Glomerular visceral epithelial cell (primary cell): ENCODE measurements around the gene ARHGEF38.
"Not testable (repeated sequence)": the region's sequence is repeated elsewhere in the genome, so short reads cannot be mapped to it uniquely, and the experiment has no call there.

Source experiments
- DNase-seq: peaks from one replicate; pipeline ENCODE4 v3.0.0-alpha.2; 2016; ENCODE audit errors: extremely low spot score

ARHGEF38 gene

DNA sequence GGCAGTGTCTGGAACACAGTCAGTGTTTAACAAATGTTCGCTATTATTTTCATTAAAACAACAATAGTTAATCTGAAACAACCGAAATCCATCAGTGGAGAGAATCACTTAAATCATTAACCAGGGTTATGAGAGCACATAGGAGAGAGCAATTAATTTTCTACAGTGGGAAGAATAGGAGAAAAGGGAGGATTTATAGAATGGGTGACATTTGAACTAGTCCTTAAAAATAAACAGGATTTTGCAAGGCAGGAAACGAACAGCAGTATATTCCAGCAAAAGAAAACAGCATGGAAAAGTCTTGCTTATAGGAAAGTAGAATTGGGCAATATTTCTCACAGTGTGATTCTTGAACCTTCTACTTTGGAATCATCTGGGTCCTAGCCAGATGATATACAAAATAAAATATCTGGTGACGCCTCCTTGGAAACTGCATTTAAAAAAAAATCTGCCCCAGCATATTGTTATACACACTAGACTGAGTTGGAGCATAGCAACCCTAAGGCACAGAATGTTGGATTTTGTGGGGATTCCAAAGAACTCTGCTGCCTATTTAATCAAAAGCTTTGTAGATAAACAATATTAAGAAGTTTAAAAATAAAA lies 100.0 kb downstream of the ARHGEF38 start:
- no peak for DNase-seq

- no peak for DNase-seq
Observed at GRCh38 chr4:105657117-105657765, 104.8 kb downstream of the ARHGEF38 start.

DNA sequence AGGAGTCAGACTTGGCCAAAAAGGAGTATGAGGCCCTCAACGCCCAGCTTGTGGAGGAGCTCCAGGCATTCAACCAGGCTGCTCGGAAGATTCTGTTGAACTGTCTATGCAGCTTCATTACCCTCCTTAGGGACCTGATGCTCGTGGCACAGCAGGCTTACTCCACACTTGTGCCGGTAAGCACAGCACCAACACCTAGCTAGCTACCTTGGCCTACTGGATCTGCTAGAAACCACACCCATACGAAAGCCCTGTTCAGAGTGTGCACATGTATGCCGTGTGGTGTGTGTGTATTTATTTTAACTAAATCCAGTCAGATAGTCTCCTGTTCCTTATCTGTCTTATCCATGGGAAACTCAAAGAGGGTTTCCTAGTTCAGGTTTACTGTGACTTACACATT lies 106.8 kb downstream of the ARHGEF38 start:
- no peak for DNase-seq

- no peak for DNase-seq
Observed at GRCh38 chr4:105661028-105661427, 108.6 kb downstream of the ARHGEF38 start.

DNA sequence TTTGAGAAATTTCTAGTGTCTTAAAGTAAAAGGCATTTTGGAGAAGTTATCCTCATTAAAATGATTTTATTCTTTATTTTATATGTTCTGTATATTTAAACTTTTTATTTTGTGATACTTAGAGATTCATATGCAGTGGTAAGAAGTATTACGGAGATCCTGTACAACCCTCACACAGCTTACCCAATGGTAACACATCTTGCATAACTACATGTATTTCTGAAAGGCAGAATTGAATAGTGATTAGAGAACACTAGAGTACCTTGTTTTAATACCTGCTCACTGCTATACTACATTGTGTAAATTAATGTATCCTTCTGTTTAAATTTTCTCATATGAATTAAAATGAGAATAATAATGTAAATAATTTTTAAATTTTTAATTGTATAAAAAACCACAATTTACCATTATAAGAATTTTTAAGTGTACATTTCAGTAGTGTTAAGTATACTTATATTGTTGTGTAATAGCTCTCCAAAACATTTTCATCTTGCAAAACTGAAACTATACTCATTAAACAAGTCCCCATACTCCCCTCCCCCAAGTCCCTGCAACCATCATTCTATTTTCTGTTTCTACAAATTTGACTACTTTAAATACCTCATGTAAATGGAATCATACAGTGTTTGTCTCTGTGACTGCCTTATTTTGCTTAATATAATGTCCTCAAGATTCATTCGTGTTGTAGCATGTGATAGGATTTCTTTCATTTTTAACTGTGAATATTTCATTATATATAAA lies 110.7 kb downstream of the ARHGEF38 start:
- no peak for DNase-seq

- peak; percentile 27 for DNase-seq
Observed at GRCh38 chr4:105666693-105667092, 114.3 kb downstream of the ARHGEF38 start.

- no peak for DNase-seq
Observed at GRCh38 chr4:105670684-105671083, 118.3 kb downstream of the ARHGEF38 start.

DNA sequence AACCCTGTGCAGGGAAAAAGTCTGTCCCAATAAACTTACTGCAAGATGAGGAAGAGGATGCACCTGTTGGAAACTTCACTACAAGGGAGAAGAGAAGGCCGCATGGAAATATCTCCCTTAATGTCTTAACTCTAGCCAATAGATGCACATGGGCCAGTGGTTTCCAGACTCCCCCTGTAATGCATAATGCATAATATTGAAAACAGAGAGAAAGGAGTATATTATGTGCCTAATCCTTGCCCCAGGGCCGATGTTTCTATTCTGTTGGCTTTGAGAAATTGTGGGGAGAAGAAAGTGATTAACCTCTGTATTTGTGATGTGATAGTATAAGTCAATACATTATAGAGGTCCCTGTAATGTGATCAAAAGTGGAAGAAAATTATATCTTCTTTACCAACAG lies 118.9 kb downstream of the ARHGEF38 start:
- DNase-seq, result no peak

DNA sequence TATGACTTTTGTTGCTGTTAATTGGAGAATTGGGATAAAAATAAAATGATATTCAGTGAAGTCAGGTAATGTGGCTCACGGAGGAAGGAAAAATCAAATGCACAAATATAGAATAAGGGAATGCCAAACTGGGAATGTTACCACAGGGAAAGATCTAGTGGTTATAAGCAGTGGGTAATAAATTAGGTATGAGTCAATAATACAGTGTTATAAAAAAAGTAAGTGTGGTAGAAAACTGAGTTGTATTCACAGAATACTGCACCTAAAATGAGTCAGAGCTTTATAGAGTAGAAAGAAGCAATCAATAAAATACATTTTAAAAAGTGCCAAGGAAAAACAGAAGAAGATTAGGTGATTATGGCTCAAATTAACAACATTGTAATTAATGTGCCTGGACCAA lies 121.6 kb downstream of the ARHGEF38 start:
- DNase-seq, result no peak

- no peak for DNase-seq
Observed at GRCh38 chr4:105677709-105678108, 125.3 kb downstream of the ARHGEF38 start.

DNA sequence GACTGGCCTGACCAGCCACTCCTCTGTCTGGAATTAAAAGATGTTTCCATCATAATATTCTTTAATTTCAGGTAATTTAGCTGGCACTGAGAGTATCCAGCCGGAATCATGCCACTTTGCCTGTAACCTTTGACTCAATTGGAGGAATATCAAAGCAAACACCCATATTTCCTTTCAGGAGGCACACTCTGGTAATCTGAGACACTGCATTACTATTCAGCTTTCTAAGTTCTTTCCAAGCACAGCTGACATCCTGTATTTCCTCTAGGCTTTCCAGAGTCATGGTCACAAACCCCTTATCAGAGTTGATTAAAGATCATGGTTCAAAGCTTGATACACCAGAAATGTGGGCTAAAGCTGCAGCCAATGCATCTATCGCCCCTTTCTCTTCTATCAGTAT lies 126.8 kb downstream of the ARHGEF38 start:
- DNase-seq, result no peak

DNA sequence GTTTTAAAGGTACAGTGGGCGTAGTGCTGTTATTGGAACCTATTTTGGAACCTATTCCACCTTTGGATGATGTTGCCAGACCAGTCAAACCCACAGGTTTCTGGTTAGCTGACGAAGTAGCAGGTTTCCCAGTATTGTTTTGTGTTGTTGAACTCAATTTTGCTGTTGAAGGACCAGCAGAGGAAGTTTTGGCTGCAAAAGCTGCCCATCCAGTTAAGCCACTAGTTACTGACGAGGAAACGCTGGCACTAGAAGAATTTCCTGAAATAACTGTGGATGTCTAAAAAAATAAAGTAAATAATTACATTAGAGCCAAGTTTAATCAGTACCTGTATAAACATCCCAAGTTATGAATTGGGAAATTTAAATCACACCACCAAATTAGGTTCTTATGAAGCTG lies 130.6 kb downstream of the ARHGEF38 start:
- no peak for DNase-seq

- no peak for DNase-seq
Observed at GRCh38 chr4:105686571-105686970, 134.2 kb downstream of the ARHGEF38 start.

DNA sequence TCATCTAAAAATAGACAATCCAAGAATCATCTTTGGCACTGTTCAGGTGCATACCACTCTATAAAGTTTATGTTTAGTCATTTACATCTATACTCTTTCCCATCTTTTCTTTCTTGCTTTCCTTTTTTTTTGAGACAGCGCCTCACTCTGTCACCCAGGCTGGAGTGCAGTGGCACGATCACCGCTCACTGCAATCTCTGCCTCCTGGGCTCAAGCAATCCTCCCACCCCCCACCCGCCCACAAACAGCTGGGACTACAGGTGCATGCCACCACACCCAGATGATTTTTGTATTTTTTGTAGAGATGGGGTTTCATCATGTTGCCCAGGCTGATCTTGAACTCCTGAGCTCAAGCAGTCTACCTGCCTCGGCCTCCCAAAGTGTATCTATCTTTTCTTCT lies 142.4 kb downstream of the ARHGEF38 start:
- not testable (repeated sequence) for DNase-seq

DNA sequence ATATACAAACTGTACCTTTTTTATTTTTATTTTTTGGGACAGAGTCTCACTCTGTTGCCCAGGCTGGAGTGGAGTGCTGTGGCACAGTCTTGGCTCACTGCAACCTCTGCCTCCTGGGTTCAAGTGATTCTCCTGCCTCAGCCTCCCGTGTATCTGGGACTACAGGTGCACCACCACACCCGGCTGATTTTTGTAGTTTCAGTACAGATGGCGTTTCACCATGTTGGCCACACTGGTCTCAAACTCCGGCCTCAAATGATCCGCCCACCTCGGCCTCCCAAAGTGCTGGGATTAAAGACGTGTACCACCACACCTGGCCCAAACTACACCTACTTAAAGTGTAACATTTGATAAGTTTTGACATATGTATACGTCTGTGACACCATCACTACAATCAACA lies 143.4 kb downstream of the ARHGEF38 start:
- not testable (repeated sequence) for DNase-seq

- no peak for DNase-seq
Observed at GRCh38 chr4:105698607-105699006, 146.2 kb downstream of the ARHGEF38 start.

DNA sequence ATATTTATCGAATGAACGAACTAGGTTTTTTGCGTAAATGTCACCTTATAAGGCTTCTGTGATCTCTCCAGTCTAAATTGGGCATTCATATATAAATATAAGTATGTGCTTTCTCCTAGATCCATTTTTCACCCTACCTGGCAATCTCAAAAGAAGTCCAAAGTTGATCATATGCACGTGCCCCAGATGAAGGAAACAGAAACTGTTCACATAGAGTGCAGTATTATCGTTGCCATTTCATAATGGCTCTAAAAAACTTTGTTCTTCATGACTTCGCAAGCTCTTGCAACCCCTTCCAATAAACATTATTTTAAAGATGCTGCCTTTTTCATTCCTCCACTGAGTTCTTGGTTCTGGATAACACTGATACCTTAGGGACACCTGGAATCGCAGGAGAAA lies 155.4 kb downstream of the ARHGEF38 start:
- no peak for DNase-seq

DNA sequence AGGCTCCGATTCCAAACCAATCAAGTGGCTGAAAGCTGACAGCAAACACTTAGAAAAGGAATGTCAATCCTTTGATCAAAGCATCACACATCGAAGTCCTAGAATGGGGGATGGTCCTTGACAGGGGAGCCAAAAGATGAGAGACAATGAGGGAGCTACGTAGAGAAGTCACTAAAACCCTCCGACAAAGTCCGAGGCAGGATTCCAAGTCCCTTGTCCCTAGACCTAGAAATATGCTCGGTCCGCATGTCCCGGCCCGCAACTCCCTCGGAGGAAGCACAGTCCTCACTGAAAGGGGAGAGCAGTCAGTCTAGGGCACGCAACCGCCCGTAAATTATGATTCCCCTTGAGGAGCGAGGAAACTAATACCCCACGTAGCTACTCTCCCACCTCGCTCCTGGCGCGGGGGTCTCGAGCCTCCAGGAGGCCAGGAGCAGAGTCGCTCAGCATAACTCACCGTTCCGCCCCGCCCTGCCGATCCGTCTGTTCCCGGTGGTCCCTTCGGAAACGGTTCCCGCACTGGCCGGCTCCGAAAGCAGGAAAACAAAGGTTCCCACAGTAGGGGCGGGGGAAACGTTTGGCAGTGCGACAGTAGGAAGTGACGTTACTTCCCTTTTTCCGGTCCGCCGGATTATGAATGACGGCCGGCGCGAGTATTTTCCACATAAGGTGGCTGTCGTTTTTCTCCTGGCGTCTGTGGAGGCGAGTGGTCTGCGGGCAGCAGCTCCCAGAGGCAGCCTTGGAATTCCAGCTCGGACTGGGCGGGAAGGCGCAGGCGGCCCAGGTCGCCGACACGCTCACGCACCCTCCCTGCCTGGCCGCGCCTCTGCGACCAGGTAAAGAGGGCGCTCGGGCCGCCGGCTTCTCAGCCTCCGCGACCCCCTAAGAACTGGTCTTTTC lies 156.0 kb downstream of the ARHGEF38 start, which contains the start of the genes GSTCD and INTS12:
Gene GSTCD (plus strand): TSS at position 604 of the 900 bp plus-strand sequence. CDS start 8,830 bp downstream, outside the sequence.
Gene INTS12 (minus strand): TSS at position 509 of the 900 bp plus-strand sequence. CDS start 8,684 bp downstream, outside the sequence.
- DNase-seq, result peak; percentile 92

GRCh38 chr4:105709081-105709450 lies 156.6 kb downstream of the ARHGEF38 start:
- DNase-seq, result peak; percentile 43

DNA sequence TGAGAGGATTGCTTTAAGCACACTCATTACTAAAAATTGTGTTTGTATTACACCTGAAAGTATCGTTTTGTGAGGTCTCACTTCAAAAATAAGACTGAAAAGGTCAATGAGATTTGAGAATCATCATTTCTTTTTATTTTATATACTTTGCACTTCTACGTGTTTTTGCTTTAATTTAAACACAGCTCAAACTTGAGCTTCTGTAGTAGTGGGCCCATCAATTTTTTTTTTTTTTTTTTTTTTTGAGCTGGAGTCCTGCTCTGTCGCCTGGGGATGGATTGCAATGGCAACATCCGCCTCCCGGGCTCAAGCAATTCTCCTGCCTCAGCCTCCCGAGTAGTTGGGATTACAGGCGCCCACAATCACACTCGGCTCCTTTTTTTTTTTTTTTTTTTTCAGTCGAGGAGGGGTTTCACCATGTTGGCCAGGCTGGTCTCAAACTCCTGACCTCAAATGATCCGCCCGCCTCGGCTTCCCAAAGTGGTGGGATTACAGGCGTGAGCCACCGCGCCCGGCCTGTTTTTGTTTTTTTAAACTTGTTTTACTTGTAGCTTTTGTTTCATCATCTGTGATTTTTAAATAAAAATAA lies 157.7 kb downstream of the ARHGEF38 start:
- DNase-seq, result no peak

GRCh38 chr4:105710678-105711077 lies 158.3 kb downstream of the ARHGEF38 start:
- no peak for DNase-seq
